Loucy (cell line): ENCODE data around the gene HDHD5.

Source experiments
- H2AFZ ChIP-seq: fragments of 200-600 bp; sonication (generic); 2 replicates; pipeline ENCODE4 v1.6.0; 2016; ENCODE audit warnings: antibody characterized with exemption, mild to moderate bottlenecking, low read length, moderate library complexity
- H3F3A ChIP-seq: fragments of 200-600 bp; 2 replicates; pipeline ENCODE4 v1.6.0; 2016; ENCODE audit warnings: antibody characterized with exemption, low read depth, mild to moderate bottlenecking
- H3K27me3 ChIP-seq: fragments of 200-600 bp; sonication (generic); 2 replicates; pipeline ENCODE4 v1.6.1; 2014; ENCODE audit warnings: low read length, mild to moderate bottlenecking; ENCODE audit not compliant: insufficient read depth, poor library complexity, severe bottlenecking
- H3K36me3 ChIP-seq: fragments of 200-600 bp; sonication (generic); 2 replicates; pipeline ENCODE4 v1.6.1; 2016; ENCODE audit warnings: low read length; ENCODE audit not compliant: insufficient read depth
- H3K4me1 ChIP-seq: fragments of 200-600 bp; sonication (generic); 2 replicates; pipeline ENCODE4 v1.5.1; 2014; ENCODE audit warnings: low read length, mild to moderate bottlenecking; ENCODE audit not compliant: insufficient read depth, poor library complexity, severe bottlenecking
- H3K4me2 ChIP-seq: fragments of 200-600 bp; sonication (generic); 2 replicates; pipeline ENCODE4 v1.6.0; 2014; ENCODE audit warnings: antibody characterized with exemption, low read length, low read depth, mild to moderate bottlenecking; ENCODE audit not compliant: poor library complexity, severe bottlenecking
- H3K4me3 ChIP-seq: fragments of 200-600 bp; sonication (generic); 2 replicates; pipeline ENCODE4 v1.5.1; 2014; ENCODE audit warnings: low read length, mild to moderate bottlenecking, mixed read lengths; ENCODE audit not compliant: poor library complexity, severe bottlenecking
- H3K79me2 ChIP-seq: fragments of 200-600 bp; sonication (generic); 2 replicates; pipeline ENCODE4 v1.6.1; 2014; ENCODE audit warnings: low read length; ENCODE audit not compliant: insufficient read depth
- H3K9ac ChIP-seq: fragments of 200-600 bp; sonication (generic); 2 replicates; pipeline ENCODE4 v1.6.0; 2014; ENCODE audit warnings: mild to moderate bottlenecking, low read depth, low read length, moderate library complexity; ENCODE audit not compliant: poor library complexity, severe bottlenecking
- H3K9me2 ChIP-seq: fragments of 200-600 bp; sonication (generic); replicated peaks from 2 replicates; pipeline ENCODE4 v1.6.1; 2016; ENCODE audit warnings: low read depth, low read length, mixed read lengths
- H3K9me3 ChIP-seq: fragments of 200-600 bp; sonication (generic); 2 replicates; pipeline ENCODE4 v1.6.1; 2014; ENCODE audit warnings: mild to moderate bottlenecking, antibody characterized with exemption, low read length, low read depth; ENCODE audit not compliant: insufficient read depth
- H4K20me1 ChIP-seq: fragments of 200-600 bp; sonication (generic); 2 replicates; pipeline ENCODE4 v1.6.0; 2014; ENCODE audit warnings: antibody characterized with exemption, low read length, mild to moderate bottlenecking; ENCODE audit not compliant: insufficient read depth, poor library complexity, severe bottlenecking
- EZH2phosphoT487 ChIP-seq: fragments of 200-600 bp; IDR thresholded peaks from 2 replicates; pipeline ENCODE4 v1.6.1; 2018; ENCODE audit warnings: antibody characterized with exemption, mild to moderate bottlenecking, moderate library complexity, borderline replicate concordance
- TF ChIP-seq, protein P1 (sequence below): fragments of 200-600 bp; sonication (generic); conservative IDR thresholded peaks from 2 replicates; pipeline ENCODE4 v1.5.1; 2014; ENCODE audit warnings: mild to moderate bottlenecking, antibody characterized with exemption, low read length

The HDHD5 gene

DNA sequence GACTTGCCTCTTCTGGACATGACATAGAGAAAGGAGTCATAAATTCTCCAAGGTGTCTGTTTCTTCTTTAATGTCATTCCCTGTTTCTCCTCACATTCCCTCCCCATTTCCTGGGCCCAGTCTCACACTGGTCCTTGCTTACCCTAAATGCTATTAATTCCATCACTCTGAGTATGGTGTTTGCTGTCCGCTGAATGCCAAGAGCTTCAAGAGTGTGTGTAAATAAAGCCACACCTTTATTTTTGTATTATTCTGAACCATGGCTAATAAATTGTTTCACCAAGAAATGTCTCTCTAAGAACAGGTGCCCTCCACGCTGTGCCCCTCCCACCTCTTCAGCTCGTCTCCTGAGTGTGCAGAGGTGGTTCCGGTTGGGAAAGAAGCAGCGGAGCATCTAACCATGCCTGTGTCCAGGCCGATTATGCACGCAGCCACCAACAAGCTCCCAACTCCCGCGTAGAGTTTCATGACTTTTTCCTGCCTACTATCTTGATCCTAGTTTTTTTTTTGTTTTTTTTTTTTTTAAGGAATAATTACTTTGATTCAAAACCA lies 46.5 kb downstream of the HDHD5 start:
- Histone ChIP-seq H3K27me3 (no peaks in the 10 kb centered on the region), H3K4me1 (peaks cover 31% of the 10 kb centered on the region), H3K79me2 (no peaks in the 10 kb centered on the region), H3K36me3 (peaks cover 23% of the 10 kb centered on the region; the same call in 1 of the 2 replicates), H3K4me2 (no peak overlapping the region), H3K9me3 (no peaks in the 10 kb centered on the region), H3K9me2 (no peaks in the 10 kb centered on the region), H3K9ac (no peak overlapping the region), H3K4me3 (no peak overlapping the region), H2AFZ (no peak overlapping the region), H3F3A (peaks cover 19% of the 10 kb centered on the region; the same call in 1 of the 2 replicates), H4K20me1 (no peaks in the 10 kb centered on the region)
- TF ChIP-seq, protein P1, sequence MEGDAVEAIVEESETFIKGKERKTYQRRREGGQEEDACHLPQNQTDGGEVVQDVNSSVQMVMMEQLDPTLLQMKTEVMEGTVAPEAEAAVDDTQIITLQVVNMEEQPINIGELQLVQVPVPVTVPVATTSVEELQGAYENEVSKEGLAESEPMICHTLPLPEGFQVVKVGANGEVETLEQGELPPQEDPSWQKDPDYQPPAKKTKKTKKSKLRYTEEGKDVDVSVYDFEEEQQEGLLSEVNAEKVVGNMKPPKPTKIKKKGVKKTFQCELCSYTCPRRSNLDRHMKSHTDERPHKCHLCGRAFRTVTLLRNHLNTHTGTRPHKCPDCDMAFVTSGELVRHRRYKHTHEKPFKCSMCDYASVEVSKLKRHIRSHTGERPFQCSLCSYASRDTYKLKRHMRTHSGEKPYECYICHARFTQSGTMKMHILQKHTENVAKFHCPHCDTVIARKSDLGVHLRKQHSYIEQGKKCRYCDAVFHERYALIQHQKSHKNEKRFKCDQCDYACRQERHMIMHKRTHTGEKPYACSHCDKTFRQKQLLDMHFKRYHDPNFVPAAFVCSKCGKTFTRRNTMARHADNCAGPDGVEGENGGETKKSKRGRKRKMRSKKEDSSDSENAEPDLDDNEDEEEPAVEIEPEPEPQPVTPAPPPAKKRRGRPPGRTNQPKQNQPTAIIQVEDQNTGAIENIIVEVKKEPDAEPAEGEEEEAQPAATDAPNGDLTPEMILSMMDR = no peak
- no peak for TF ChIP-seq EZH2phosphoT487

- H3K36me3 ChIP-seq = peaks cover 37% of the 10 kb centered on the region; the same call in 1 of the 2 replicates
- H3K4me2 ChIP-seq = no peak overlapping the region
- peaks cover 15% of the 10 kb centered on the region for H3K4me1 ChIP-seq
- H3K9me2 ChIP-seq = no peaks in the 10 kb centered on the region
- H4K20me1 ChIP-seq = no peaks in the 10 kb centered on the region
- no peak overlapping the region for H3K9ac ChIP-seq
- H3K4me3 ChIP-seq = no peak overlapping the region
- H3F3A ChIP-seq = peaks cover 8% of the 10 kb centered on the region; the same call in 1 of the 2 replicates
- H2AFZ ChIP-seq = no peak overlapping the region
- no peak for TF ChIP-seq EZH2phosphoT487
- TF ChIP-seq, protein P1 = no peak
- no peaks in the 10 kb centered on the region for H3K79me2 ChIP-seq
- H3K27me3 ChIP-seq = no peaks in the 10 kb centered on the region
- no peaks in the 10 kb centered on the region for H3K9me3 ChIP-seq
Measured at GRCh38 chr22:17110791-17111550, 48.1 kb downstream of the HDHD5 start.

GRCh38 chr22:17109976-17110375 lies 49.1 kb downstream of the HDHD5 start:
- Histone ChIP-seq H3K9me2 (no peaks in the 10 kb centered on the region), H3K4me2 (no peak overlapping the region), H2AFZ (no peak overlapping the region), H3K9me3 (no peaks in the 10 kb centered on the region), H3F3A (no peaks in the 10 kb centered on the region), H4K20me1 (no peaks in the 10 kb centered on the region), H3K4me3 (no peak overlapping the region), H3K79me2 (no peaks in the 10 kb centered on the region), H3K9ac (no peak overlapping the region), H3K27me3 (no peaks in the 10 kb centered on the region), H3K4me1 (peaks cover 5% of the 10 kb centered on the region), H3K36me3 (peaks cover 47% of the 10 kb centered on the region; the same call in 1 of the 2 replicates)
- TF ChIP-seq, protein P1 = no peak
- no peak for TF ChIP-seq EZH2phosphoT487
